HEK293 (cell line): Measurements from ENCODE around the gene INTS2.

Source experiments
- CTCF ChIP-seq: fragments of 450-650 bp; formaldehyde crosslinking; IDR thresholded peaks from 2 replicates; pipeline ENCODE4 v1.5.1; 2016; ENCODE audit warnings: missing biosample characterization, missing genetic modification characterization
- PATZ1 ChIP-seq: fragments of 450-650 bp; formaldehyde crosslinking; IDR thresholded peaks from 2 replicates; pipeline ENCODE4 v1.5.1; 2016; ENCODE audit warnings: missing biosample characterization, missing genetic modification characterization
- ZBTB20 ChIP-seq: fragments of 450-650 bp; formaldehyde crosslinking; IDR thresholded peaks from 2 replicates; pipeline ENCODE4 v1.5.1; 2016; ENCODE audit warnings: missing biosample characterization, missing genetic modification characterization
- ZEB2 ChIP-seq: fragments of 450-650 bp; formaldehyde crosslinking; IDR thresholded peaks from 2 replicates; pipeline ENCODE4 v1.5.1; 2016; ENCODE audit warnings: missing biosample characterization, missing genetic modification characterization
- ZNF324 ChIP-seq: fragments of 450-650 bp; formaldehyde crosslinking; IDR thresholded peaks from 2 replicates; pipeline ENCODE4 v1.5.1; 2016; ENCODE audit warnings: missing biosample characterization, missing genetic modification characterization

GRCh38 chr17:61862975-61863800 is 64.6 kb downstream of the INTS2 start, which contains the start of gene BRIP1:
- TF ChIP-seq CTCF (tag by site-specific recombination), result no peak; the same call in 1 of the 2 replicates
- peak; percentile 89 for TF ChIP-seq PATZ1 (tag by site-specific recombination)
- TF ChIP-seq ZEB2, result 0 out of 2 replicates have a peak, but pooled peaks have one; percentile 50
- peak; percentile 87 for TF ChIP-seq ZNF324 (tag by site-specific recombination)
- peak; percentile 86 for TF ChIP-seq ZBTB20 (tag by site-specific recombination)
